HG02759 (cell line): ENCODE results near the gene SLCO2A1.

Source experiments
- ATAC-seq: cut with Tn5 transposase; IDR thresholded peaks from one replicate; pipeline ENCODE4 v1.9.1; 2021; ENCODE audit warnings: mild to moderate bottlenecking, moderate library complexity; ENCODE audit not compliant: unreplicated experiment

SLCO2A1 gene

DNA sequence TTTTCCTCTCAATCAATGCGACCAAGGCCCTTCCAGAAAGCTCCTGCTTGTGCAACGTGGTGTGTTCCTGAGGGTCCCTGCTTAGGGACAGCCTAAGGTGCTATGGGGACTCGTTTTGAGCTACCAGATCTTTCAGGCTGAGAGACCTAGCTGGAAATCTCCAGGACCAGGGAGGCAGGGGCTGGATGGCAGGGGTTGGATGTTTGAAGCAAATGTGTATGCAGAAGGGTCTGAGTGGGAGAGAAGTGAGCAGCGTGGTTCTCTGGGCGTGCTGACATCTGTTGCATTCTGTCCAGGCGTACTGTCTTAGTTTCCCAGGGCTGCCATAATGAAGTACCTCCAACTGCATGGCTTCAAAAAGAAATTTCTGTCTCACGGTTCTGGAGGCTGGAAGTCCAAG lies 31.7 kb upstream of the SLCO2A1 start:
- no peak for ATAC-seq

DNA sequence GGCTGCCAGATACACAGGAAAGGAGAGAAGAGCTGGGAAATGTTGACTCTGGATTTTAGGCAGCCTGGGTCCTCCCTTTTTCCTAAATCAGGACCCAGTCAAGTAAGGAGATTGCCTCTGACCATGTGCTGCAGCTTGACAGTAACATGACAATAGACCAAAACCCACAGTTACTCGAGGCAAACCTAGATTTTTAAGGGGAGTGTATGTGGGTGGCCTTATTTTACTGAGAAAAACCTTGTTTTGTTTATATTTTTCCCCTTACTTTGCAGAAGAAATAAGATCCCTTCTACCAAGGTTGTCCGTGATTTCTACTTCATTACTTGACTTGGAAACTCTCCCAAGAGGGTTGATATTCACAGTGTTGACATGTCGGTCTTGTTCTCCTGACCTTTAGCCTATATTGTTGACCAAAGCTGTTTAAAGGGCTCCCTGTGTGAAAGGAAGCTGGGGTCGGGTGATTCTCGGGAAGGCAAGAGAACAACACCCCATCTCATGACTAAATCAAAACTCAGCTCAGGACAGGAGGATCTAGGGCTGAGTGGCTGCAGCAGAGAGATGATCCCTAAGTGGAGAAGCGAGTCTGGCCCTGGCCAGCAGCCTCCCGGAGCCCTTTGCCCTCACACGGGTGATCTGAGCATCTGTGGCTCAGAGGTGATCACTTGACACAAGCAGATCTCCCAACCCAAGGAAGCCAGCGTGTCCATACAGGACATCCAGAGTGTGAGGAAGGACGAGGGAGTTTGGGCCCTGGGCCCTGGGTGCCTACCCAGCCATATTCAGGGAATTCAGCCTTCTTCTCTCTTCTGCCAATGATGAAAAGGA lies 31.0 kb upstream of the SLCO2A1 start:
- ATAC-seq: no peak

DNA sequence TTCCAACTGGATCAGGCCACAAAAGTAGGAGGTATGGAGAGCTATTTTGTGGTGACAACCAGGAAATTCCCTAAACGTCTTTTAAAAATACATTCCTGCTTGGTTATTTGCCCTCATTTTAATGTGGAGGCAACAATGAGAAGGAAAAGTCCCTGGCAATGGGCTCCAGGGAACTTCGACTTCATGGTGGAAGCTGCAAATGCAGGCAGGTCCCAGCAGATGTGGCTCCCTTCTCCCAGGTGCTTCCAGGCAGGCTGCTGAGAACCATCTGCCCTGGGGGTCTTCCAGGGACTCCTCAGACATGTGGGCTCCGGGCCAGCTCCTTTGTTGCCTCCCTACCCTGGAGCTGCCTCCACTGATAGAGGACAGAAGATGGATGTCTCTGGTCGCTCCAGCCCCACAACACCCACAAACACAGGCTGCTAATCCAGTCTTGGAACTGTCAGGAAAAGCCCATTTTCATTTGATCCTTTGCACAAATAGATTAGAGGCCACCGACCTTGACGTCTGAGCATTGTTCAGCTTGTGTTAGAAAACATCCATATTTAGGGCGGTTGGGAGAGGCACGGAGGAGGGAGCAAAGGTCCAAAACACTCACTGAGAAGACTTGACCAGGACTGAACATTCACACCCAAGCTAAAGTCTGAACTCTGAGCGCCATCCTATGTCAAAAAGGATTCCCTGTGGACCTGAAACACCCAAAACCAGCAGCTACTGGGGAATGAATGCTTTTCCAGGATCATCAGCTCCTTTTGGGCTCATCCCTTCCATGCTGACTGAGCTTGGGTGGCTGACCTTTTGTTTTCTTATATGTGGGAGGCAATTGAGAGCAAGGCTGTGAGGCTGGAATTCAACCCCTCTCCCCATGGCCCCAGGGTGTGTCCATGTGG lies 30.2 kb upstream of the SLCO2A1 start:
- no peak for ATAC-seq

- ATAC-seq: no peak
These were observed 29.4 kb upstream of the SLCO2A1 start for GRCh38 chr3:134059035-134059601.

DNA sequence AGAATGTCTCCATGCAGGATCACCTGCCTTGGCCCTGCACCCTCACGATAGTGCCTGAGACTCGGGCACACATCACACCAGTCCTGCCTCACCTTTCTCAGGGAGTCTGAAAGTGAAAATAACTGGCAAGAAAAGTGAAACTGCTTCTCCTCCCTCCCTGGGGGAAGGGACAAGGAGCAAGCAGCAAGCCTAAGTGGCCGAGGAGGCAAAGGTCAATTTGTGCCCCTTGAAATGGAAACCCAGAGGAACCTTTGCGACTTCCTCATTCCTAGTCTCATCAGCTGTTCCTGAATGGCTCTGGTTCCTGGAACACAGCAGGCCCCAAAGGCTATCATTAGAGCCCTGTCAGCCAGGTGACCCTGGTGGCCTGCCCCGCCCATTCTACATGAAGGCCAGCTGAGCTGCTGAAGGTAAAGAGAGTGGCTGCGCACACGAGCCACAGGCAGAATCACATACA lies 28.0 kb upstream of the SLCO2A1 start:
- ATAC-seq: no peak

DNA sequence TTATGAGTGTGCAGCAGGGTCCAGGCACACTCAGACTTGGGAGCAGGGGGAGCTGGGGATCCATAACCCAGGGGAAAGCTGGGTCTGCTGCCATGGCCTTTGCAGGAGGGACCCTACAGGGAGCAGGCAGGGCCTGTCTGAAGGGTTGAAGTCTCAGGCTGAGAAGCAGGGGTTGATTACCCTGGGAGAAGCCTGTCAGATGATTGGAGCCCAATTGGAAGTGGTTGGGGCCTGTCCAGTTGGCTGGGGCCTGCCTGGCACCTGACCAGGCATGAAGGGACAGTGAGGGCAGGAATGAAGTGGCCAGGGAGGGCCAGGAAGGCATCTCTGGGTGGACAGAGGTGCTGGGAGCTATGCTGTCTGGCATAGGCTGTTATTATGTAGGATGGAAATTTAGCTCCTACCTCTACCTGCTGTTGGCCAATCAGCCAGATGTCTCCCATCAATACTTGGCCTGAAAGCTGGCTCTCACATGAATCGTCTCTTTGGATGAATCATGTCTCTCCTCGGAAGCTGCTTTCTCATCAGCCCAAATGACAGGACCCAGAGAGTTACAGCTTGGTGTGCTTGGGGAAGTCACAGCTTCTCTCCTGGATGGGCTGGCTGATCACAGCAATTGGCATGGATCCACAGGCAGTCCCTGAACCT lies 27.4 kb upstream of the SLCO2A1 start:
- ATAC-seq: no peak

DNA sequence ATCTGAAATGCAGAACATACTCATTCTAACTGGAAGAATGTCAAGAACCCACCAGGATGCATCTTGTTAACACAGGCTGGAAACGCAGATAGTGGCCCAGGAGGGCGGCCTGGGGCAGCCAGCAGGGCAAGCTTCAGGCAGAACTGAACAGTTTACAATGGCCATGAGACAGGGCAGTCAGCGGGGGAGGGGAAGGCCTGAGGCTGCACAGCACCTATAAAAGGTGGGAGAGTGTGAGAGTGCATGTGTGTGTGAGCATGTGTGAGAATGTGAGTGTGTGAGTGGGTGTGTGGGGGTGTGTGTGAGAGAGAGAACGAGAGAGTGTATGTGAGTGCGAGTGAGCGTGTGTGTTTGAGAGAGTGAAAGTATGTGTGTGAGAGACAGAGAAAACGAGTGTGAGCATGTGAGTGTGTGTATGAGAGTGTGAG lies 26.8 kb upstream of the SLCO2A1 start:
- ATAC-seq: no peak

DNA sequence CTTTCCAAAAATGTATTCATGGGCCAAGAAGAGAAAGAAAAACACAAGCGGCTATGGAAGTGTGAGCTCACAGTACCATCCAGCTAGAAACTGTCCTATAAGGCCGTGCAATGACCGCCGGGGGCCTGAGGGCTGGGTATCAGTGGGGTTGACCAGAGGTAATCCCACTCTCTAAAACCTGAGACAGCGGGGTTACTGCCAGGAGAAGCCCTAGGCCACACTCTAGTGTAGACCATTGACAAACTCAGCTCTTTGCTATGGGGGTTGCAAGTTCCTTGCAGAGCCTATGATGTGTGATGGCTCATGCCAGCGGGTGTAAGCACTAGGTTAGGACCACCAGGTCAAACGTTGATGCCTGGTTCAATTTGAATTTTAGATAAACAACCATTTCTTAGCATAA lies 25.9 kb upstream of the SLCO2A1 start:
- ATAC-seq: no peak

- no peak for ATAC-seq
These were observed 25.2 kb upstream of the SLCO2A1 start for GRCh38 chr3:134054881-134055280.

- no peak for ATAC-seq
These were observed 24.5 kb upstream of the SLCO2A1 start for GRCh38 chr3:134054231-134054630.

- no peak for ATAC-seq
These were observed 22.6 kb upstream of the SLCO2A1 start for GRCh38 chr3:134052370-134052769.

DNA sequence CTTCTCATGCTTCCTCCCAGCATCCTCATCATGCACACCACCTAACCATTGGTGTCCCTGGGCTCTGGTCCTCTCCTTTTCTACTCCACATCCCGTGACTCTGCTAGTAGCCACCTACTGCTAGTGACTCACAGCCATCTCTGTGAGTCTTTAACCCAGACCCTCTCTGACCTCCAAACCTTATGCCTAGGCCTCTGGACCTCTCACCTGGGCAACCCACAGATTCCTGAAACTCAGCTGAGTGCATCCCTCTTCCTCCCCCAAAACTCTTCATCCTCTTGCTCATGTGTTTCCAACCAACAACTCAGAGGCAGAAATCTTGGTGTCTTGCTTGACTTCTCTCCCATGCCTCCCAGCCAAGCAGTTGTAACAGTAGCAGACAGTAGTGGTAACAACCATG lies 20.0 kb upstream of the SLCO2A1 start:
- ATAC-seq: no peak

GRCh38 chr3:134048278-134048996 lies 18.7 kb upstream of the SLCO2A1 start:
- no peak for ATAC-seq

DNA sequence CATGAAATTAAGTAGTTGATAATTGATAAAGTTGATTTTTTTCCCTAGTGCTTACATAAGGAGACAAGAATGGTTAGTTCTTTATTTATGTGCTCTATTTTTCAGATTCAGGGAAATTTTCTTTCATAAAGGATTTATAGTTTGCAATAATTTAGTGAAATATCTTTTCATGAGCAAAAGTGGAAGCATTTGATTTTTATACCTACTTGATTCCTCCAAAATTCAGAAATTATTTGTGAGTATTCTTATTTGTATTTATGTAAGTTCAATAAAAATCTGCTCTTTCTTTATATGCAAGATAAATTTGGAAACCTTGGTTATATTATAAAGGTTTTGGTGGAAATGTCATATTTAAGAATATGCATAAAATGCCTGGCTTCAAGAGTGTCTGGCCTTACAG lies 14.7 kb upstream of the SLCO2A1 start:
- no peak for ATAC-seq

GRCh38 chr3:134040066-134040465 lies 10.3 kb upstream of the SLCO2A1 start:
- no peak for ATAC-seq

GRCh38 chr3:134039161-134039862 lies 9.6 kb upstream of the SLCO2A1 start:
- ATAC-seq: no peak

DNA sequence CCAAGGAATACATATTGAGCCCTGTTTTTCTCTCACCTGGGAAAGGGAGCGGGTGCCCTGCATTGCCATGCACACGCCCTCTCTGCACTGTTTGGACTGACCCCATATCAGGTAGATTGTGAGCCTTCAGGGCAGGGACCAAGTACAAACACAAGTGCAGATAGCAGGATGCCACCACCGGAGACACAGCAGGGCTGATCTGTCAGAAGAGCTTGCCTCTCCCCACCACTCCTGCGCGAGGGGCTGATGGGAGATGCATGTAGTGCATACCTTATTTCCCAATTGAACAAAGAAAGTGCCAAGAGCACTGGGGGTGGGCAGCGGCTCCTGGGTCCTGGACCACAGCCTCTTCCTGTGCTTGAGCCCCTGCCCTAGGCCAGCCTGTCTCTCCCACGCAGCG lies 9.0 kb upstream of the SLCO2A1 start:
- ATAC-seq: no peak

DNA sequence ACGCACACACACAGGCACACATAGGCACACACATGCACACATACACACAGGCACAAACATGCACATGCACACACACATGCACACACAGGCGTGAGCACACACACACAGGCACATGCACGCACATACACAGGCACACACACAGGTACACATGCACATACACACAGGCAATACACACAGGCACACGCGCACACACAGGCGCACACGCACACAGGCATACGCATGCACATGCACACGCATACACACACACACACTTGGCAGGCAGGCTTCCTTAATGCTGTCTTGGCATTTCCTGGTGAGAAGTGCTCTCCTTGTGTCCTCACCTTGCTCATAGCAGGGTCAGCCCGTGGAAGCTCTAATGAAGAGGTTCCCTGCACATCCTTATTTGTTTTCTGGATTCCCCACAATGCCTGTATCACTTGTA lies 8.4 kb upstream of the SLCO2A1 start:
- ATAC-seq: no peak

DNA sequence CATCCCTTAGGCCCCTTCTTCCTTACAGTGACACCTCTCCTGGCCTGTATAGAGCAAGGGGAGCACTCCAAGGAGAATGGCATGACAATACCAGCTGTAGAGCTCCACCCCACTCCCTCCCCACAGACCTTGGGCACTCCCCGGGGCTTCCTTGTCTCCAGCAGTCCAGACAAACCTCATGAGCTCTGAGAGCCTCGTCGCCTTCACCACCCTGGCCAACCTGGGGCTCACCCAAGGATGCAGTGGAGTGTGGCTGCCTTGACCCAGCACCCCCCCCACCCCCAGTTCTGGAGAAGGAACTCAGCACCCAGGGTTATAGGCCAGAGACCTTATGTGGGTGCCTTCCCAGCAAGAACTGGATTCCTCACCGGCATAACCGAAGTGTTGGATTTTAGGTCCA lies 7.4 kb upstream of the SLCO2A1 start:
- no peak for ATAC-seq

DNA sequence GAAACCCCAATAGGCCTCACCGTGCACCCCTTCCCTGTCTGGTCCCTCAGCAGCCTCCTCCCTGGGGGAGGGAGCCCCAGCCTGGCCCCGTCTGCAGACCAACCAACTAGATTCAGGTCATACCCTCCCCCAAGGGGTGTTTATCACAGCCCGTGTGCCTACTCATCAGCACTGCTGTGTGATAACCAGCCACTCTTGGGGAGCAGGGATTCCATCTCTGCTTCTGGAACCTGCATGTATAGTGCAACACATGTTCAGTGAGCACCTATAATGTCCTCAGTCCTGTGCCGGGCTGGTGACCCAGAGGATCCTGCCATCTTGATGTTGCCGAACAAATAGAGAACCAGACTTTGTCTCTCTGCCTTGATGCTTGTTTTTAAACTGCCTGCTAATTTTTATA lies 6.6 kb upstream of the SLCO2A1 start:
- no peak for ATAC-seq
